GM12865 (cell line): ENCODE measurements around the gene RASL10A.

Experiments
- DNase-seq: peaks from one replicate; pipeline ENCODE4 v3.0.0; 2010; ENCODE audit warnings: low read depth
- H3K4me3 ChIP-seq: 2 replicates; pipeline ENCODE4 v1.5.1; 2011; ENCODE audit warnings: mild to moderate bottlenecking, low read depth, low read length, control low read depth
- CTCF ChIP-seq: IDR thresholded peaks from 2 replicates; pipeline ENCODE4 v1.5.1; 2011; ENCODE audit warnings: low read length, control low read depth, low read depth, inconsistent platforms; ENCODE audit not compliant: insufficient read depth; ENCODE audit errors: missing control alignments

The RASL10A gene

GRCh38 chr22:29300467-29300806 lies 15.1 kb downstream of the RASL10A start:
- no peak for TF ChIP-seq CTCF
- no peak for DNase-seq
- no peak overlapping the region for H3K4me3 ChIP-seq

GRCh38 chr22:29299136-29299900 lies 16.2 kb downstream of the RASL10A start:
- TF ChIP-seq CTCF, result no peak
- no peak overlapping the region for H3K4me3 ChIP-seq
- DNase-seq, result no peak

DNA sequence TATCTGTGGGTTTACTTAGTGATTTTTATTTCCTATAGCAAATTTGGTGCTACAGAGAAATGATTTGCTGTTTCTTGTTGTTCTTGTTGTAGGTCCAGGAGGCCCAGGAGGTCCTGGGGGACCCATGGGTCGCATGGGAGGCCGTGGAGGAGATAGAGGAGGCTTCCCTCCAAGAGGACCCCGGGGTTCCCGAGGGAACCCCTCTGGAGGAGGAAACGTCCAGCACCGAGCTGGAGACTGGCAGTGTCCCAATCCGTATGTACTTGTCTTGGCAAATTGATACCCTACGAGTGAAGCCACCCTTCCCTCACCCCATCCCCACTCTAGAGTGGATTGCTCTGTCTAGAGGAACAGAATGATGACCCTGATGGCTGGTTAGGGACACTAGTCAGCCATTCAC lies 16.9 kb downstream of the RASL10A start:
- DNase-seq, result no peak
- no peak overlapping the region for H3K4me3 ChIP-seq
- no peak for TF ChIP-seq CTCF

- no peak overlapping the region for H3K4me3 ChIP-seq
- DNase-seq, result no peak
- no peak for TF ChIP-seq CTCF
Measured at GRCh38 chr22:29292379-29292778, 23.1 kb downstream of the RASL10A start.

GRCh38 chr22:29291215-29291614 lies 24.3 kb downstream of the RASL10A start:
- TF ChIP-seq CTCF, result no peak
- H3K4me3 ChIP-seq, result no peak overlapping the region
- no peak for DNase-seq

DNA sequence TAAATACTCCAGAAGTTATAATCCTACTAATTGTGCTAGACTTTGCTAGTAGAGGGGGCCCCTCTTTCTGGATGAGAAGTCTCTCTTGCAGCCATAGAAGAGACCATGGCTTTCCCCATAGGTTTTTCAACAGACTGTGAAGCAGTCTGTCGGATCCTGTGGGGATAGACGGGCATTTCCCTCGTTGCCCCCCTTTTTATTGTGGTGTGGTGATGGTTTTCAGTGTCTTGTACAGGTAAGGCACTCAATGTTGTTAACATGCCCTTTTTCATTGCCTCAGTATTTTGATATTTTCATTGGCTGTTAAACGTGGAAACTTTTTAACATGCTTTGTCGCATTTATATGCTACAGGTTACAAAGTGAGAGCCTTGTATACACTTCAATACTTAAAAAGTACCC lies 25.4 kb downstream of the RASL10A start:
- no peak for TF ChIP-seq CTCF
- H3K4me3 ChIP-seq, result no peak overlapping the region
- DNase-seq, result no peak

- no peak for TF ChIP-seq CTCF
- no peak overlapping the region for H3K4me3 ChIP-seq
- DNase-seq, result no peak
Measured at GRCh38 chr22:29288837-29289236, 26.7 kb downstream of the RASL10A start.
